COLO668 (cell line): ENCODE measurements around the gene STK17B.
"Not testable (repeated sequence)": the region's sequence is repeated elsewhere in the genome, so short reads cannot be mapped to it uniquely, and the experiment has no call there.

Experiments used
- DNase-seq: peaks from one replicate; lab custom pipeline; 2025; ENCODE audit not compliant: unreplicated experiment; lab: John Stamatoyannopoulos, UW

STK17B gene

GRCh38 chr2:196171248-196171871, at the start of gene STK17B:
STK17B (minus strand) TSS chr2:196171578; CDS start chr2:196163383, 8,195 bp downstream.
- DNase-seq, result peak; percentile 92

GRCh38 chr2:196220671-196221070, 49.3 kb upstream of the STK17B start:
- no peak for DNase-seq

GRCh38 chr2:196219671-196220070, 48.3 kb upstream of the STK17B start:
- DNase-seq, result no peak

- DNase-seq, result no peak
Observed at GRCh38 chr2:196218106-196218505, 46.7 kb upstream of the STK17B start.

GRCh38 chr2:196217116-196217515, 45.7 kb upstream of the STK17B start:
- DNase-seq, result no peak

GRCh38 chr2:196215376-196215775, 44.0 kb upstream of the STK17B start:
- DNase-seq, result no peak

GRCh38 chr2:196214156-196214555, 42.8 kb upstream of the STK17B start:
- DNase-seq, result no peak

- no peak for DNase-seq
Observed at GRCh38 chr2:196213252-196213980, 42.0 kb upstream of the STK17B start.

GRCh38 chr2:196208915-196209314, 37.5 kb upstream of the STK17B start:
- no peak for DNase-seq

GRCh38 chr2:196206804-196207203, 35.4 kb upstream of the STK17B start:
- DNase-seq, result no peak

- DNase-seq, result no peak
Observed at GRCh38 chr2:196205881-196206435, 34.6 kb upstream of the STK17B start.

- no peak for DNase-seq
Observed at GRCh38 chr2:196205011-196205766, 33.8 kb upstream of the STK17B start.

GRCh38 chr2:196201229-196202009, 30.0 kb upstream of the STK17B start:
- DNase-seq, result no peak

- no peak for DNase-seq
Observed at GRCh38 chr2:196200557-196200956, 29.2 kb upstream of the STK17B start.

GRCh38 chr2:196195758-196196157, 24.4 kb upstream of the STK17B start:
- no peak for DNase-seq

GRCh38 chr2:196195302-196195701, 23.9 kb upstream of the STK17B start:
- no peak for DNase-seq

- DNase-seq, result no peak
Observed at GRCh38 chr2:196191541-196191940, 20.2 kb upstream of the STK17B start.

- no peak for DNase-seq
Observed at GRCh38 chr2:196187898-196188458, 16.6 kb upstream of the STK17B start.

GRCh38 chr2:196187175-196187700, 15.9 kb upstream of the STK17B start:
- not testable (repeated sequence) for DNase-seq

- no peak for DNase-seq
Observed at GRCh38 chr2:196186266-196186980, 15.0 kb upstream of the STK17B start.
